HG03565 (cell line): ENCODE measurements around the gene LRRC25.
A peak's percentile ranks its signal among the peaks of the same experiment; 100 is the strongest.
"Not testable (repeated sequence)": the region's sequence is repeated elsewhere in the genome, so short reads cannot be mapped to it uniquely, and the experiment has no call there.

Experiments used
- ATAC-seq: cut with Tn5 transposase; IDR thresholded peaks from one replicate; pipeline ENCODE4 v1.9.1; 2021; ENCODE audit warnings: mild to moderate bottlenecking, moderate library complexity; ENCODE audit not compliant: unreplicated experiment

LRRC25 gene

DNA sequence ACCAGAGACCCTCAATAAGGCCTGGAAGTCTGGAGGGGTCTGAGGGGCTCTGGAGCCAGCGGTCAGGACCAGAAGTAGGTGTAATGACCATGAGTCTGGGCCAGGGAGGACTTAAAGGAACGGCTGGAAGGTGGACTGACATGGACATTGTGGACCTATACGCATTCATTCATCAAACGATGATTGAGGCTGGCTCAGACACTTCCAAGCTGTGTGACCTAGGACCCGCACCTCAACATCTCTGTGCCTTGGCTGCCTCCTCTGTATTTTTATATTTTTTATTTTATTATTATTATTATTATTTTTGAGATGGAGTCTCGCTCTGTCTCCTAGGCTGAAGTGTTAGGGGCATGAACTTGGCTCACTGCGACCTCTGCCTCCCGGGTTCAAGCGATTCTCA is 9.3 kb upstream of the LRRC25 start:
- ATAC-seq = no peak

DNA sequence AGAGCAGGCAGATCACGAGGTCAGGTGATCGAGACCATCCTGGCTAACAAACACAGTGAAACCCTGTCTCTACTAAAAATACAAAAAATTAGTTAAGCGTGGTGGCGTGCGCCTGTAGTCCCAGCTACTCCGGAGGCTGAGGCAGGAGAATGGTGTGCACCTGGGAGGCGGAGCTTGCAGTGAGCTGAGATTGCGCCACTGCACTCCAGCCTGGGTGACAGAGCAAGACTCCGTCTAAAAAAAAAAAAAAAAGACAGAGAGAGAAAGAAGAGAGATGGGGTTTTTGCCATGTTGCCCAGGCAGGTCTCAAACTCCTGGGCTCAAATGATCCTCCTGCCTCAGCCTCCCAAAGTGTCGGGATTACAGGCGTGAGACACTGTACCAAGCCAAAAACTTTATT is 8.3 kb upstream of the LRRC25 start:
- not testable (repeated sequence) for ATAC-seq

DNA sequence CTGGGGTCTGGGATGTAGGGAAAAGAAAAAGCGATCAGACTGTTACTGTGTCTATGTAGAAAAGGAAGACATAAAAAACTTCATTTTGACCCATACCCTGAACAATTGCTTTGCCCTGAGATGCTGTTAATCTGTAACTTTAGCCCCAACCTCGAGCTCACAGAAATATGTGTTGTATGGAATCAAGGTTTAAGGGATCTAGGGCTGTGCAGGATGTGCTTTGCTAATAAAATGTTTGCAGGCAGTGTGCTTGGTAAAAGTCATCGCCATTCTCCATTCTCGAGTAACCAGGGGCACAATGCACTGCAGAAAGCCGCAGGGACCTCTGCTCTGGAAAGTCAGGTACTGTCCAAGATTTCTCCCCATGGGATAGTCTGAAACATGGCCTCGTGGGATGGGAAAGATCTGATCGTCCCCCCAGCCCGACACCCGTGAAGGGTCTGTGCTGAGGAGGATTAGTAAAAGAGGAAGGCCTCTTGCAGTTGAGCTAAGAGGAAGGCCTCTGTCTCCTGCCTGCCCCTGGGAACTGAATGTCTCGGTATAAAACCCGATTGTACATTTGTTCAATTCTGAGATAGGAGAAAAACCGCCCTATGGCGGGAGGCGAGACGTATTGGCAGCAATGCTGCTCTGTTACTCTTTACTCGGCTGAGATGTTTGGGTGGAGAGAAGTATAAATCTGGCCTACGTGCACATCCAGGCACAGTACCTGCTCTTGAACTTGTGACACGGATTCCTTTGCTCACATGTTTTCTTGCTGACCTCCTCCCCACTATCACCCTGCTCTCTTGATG is 5.2 kb upstream of the LRRC25 start:
- ATAC-seq = not testable (repeated sequence)

DNA sequence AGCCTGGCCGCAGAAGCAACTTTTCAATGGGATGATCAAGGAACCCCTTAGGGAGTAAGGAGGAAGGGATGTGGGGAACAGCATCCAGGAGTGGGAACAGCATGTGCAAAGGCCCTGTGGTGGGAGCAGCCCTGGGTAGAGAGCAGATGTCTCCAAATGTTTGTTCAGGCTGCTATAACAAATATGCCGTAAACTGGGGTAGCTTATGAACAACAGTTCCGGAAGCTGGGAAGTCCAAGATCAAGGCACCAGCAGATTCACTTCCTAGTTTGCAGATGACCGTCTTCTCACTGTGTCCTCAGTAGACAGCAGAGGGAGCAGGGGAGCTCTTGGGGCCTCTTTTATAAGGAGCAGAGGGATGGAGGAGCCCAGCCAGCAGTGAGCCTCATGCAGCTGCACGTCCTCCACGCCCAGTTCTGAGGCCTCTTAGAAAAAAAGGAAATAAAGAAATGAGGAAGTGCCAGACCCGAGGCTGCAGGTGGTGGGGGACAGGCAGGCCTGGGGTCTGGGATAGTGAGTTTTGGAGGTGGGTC is 4.2 kb upstream of the LRRC25 start:
- ATAC-seq = no peak

DNA sequence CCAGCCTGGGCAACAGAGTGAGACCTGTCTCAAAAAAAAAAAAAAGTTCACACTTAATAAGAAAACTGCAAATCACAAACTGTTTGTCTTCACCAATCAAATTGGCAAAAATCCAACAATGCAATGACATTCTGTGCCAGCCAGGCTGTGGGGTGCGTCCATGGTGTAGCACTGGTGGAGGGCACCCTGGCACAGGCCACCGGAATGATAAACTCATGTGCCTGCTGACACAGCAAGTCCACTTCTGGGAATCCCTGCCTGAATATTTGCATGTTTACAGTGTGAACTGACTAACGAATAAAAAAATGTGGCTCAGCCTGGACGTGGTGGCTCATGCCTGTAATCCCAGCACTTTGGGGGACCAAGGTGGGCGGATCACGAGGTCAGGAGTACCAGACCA is 1.6 kb upstream of the LRRC25 start:
- ATAC-seq = no peak

DNA sequence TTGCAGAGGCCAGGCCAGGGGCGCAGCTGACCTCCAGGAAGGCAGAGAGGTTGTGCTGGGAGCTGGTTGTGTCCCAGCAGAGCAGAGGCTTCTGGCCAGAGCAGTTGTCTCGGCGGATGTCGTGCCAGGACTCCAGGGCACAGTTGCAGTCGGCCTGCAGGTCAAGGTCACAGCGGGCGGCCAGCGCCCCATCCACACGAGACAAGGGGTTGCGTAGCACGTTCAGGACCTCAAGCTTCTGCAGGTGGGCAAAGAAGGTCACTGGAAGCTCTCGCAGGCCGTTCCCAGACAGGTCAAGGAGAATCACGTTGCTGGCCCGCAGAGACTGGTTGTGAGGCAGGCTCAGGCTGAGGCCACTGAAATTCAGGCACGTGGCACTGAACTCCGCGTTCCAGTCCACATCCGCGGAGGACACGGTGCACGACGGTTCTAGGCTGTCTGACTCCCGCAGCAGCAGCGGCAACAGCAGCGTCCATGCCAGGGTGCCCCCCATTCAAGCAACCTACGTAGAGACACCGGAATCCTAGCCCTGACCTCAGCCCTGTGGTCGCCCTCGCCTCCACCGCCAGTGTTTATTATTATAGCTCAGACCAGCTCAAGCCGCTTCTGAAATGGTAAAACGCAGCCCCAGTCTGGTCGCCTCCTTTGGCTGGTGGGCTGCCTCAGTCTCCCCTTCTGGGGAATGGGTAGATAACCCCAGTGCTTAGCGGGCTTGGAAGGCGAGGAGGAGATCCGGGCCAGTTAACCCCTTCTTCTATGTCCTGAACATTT is 766 bp downstream of the LRRC25 start:
- no peak for ATAC-seq

DNA sequence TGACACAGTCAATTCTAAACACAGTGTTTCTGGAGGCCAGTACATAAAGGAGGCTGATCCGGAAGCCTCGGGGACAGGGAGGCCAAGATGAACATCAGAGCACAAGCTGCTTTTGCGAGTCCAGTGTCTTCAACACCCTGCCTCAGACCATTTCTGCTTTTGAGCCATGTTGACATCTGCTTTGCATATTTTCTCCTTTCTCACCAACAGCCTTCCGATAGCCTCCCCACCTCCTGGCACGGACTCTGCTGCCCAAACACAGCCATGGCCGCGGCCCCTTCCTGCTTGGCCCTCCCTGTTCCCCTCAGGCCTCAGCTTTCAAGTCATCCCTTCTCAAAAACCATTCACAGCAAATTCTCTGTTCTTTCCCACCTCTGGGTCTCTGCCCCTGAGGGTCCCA is 3.6 kb downstream of the LRRC25 start:
- no peak for ATAC-seq

DNA sequence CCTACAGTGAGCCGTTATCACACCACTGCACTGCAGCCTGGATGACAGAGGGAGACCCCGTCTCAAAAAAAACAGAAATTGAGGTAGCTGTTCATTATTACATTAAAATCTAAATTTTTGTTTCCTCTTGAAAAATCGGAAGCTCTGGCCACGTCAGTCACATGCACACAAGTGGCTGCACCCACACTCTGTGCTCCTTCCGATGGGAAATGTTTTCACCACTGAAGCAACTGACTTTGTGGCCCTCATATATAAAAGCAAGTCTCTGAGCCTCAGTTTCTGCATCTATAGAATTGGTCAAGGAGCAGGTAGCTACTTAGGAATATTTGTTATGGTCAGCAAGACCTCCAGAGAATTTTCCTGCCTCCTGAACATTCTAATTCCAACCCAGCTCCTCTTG is 4.5 kb downstream of the LRRC25 start:
- ATAC-seq = no peak

DNA sequence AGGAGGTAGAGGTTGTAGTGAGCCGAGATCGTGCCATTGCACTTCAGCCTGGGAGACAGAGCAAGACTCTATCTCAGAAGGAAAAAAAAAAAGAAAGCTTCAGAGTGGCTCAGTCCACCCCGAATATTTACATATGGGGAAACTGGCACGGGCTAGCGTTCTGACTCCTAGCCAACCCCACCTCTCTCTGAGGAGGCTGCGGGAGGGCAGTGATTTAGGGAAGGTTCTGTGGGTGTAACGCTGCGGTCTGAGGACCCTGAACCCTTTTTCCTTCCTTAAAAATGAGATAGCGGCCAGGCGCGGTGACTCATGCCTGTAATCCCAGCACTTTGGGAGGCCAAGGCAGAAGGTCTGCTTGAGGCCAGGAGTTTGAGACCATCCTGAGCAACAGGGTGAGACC is 5.0 kb downstream of the LRRC25 start:
- ATAC-seq = no peak

DNA sequence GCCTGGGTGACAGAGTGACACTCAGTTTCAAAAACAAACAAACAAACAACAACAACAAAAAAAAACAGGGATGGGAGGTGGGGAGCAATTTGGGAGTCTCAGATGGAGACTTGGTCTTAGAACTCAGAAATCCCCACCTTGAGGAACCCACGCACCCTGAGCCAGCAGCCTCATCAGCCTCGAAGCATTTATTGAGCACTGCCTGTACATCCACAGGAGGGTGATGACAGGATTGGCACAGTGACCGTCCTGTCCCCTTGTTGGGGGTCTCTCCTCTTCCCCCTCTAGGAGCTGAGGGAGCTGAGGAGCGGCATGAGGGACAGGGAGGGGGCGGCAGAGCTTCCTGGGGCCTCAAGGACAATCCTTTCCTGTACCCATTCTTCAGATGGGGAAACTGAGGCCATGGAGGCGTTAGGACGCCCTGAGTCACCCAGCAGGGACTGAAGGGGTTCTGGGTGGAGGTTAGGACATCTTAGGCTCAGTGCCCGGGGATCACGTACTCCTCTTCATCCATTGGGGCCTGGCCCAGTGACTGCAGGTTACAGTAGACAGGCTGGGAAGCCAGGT is 5.8 kb downstream of the LRRC25 start:
- ATAC-seq = no peak

DNA sequence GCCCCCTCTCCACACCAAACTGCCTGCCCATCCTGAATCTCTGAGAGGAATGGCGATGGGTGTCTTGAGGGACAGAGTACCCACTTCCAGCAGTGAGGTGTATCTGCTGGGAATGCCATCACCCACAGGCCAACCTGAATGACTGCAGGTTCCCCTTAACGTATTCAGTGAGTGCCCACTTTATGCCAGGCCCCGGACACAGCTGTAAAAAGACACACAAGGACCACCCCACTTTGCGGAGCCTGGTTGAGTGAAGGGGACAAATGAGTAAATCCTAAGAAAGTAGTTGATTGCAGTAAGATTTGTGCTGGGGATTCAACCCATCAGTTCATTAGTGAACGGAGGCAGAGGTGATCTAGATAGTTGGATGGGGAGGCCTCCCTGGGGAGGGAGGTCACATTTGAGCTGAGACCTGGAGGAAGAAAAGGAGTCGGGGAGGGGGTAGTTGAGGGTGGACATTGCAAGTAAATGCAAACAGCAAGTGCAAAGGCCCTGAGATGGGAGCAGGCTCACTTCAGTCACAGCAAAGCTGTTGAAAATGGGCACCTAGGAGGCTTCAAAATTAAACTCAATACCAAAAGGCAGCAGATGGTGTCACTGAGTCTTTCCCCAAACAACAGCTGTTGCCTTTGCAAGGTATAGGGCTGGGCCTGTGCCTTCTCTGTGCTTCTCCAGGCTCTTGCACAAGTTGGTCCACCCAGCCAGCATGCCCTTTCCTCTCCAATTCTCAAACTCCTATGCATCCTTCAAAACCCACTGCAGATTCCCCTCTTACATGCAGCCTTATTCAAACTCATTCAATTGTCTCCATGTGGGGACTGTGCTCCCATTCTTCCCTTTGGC is 7.1 kb downstream of the LRRC25 start:
- no peak for ATAC-seq

DNA sequence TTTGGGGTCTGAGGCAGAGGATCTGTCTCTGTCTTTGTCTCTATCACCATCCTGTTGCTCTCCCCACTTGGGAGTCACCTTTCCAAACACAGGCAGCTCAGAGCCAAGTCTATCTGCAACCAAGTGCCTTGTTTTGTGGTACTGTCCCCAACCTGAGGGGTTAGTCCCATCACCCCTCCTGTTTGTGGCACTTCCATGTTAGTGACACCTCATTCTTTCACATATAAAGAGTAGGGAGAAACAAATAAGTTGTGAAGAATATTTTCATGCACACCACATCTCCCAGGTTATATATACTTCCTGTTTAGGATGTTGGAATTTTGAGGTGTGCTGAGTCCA is 7.7 kb downstream of the LRRC25 start:
- ATAC-seq = no peak

DNA sequence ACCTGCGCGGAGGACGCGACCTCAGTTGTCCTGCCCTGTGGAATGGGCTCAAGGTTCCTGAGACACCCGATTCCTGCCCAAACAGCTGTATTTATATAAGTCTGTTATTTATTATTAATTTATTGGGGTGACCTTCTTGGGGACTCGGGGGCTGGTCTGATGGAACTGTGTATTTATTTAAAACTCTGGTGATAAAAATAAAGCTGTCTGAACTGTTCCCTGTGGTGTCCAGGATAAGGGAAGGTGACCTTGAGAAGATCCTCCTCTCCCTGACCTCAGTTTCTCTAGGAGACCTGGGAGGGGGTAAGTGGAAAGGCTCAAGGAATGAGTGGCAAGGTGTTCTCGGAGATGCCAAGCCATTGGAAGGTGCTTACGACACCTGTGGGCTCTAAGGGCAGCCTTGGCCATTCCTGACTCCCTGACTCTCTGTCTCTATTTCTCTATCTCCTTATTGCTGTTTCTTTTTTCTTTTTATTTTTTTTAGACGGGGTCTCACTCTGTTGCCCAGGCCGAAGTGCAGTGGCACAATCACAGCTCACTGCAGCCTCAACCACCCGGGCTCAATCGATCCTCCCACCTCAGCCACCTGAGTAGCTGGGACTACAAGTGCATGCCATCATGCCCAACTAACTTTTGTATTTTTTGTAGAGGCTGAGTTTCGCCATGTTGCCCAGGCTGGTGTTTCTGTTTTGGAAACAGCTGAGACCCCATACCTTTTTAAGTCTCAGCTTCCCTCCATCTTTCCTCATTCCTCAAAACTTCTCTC is 8.3 kb downstream of the LRRC25 start:
- no peak for ATAC-seq

DNA sequence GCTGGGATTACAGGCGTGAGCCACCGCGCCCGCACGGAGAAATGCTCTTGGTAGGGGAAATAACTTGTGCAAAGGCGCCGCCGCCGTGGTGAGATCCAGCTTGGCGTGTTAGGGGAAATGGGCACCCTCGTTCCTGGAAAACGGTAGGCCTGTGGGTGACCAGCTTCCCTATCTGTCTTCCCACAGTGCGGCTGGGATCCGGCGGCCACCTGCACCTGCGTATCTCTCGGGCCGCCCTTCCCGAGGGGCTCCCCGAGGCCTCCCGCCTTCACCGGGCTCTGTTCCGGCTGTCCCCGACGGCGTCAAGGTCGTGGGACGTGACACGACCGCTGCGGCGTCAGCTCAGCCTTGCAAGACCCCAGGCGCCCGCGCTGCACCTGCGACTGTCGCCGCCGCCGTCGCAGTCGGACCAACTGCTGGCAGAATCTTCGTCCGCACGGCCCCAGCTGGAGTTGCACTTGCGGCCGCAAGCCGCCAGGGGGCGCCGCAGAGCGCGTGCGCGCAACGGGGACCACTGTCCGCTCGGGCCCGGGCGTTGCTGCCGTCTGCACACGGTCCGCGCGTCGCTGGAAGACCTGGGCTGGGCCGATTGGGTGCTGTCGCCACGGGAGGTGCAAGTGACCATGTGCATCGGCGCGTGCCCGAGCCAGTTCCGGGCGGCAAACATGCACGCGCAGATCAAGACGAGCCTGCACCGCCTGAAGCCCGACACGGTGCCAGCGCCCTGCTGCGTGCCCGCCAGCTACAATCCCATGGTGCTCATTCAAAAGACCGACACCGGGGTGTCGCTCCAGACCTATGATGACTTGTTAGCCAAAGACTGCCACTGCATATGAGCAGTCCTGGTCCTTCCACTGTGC is 9.1 kb downstream of the LRRC25 start:
- ATAC-seq = peak; percentile 62

DNA sequence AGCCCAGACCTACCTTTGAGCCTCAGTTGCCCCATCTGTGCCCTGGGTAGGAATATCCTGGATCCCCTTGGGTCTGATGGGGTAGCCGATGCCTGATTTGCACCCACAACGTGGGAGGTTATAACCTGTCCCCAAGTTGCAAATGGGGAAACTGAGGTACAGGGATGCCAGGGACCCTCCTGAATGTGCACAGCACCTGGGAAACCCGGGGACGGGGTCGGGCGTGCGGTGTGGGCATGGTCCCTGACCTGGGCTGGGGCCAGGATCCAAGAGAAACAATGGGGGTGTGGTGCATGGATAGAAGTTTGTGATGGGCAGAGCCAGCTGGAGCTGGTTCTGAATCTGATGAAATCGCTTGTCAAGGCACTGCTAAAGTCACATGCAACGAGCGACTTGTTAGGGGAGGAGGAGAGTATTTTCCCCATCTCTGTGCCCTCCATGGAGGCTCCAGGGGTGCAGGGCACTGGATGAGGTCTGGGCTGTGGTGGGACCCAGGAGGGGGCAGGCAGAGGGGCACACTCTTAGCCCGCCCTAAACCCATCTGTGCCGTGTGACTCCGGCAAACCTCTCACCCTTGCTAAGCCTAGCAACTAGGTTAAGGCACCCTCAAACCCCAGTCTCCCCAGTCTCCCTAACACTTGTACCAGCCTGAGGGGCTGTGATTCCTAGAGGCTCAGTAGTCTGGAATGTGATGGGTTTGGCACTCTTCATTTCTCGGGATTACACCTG is 10.7 kb downstream of the LRRC25 start:
- ATAC-seq = no peak

DNA sequence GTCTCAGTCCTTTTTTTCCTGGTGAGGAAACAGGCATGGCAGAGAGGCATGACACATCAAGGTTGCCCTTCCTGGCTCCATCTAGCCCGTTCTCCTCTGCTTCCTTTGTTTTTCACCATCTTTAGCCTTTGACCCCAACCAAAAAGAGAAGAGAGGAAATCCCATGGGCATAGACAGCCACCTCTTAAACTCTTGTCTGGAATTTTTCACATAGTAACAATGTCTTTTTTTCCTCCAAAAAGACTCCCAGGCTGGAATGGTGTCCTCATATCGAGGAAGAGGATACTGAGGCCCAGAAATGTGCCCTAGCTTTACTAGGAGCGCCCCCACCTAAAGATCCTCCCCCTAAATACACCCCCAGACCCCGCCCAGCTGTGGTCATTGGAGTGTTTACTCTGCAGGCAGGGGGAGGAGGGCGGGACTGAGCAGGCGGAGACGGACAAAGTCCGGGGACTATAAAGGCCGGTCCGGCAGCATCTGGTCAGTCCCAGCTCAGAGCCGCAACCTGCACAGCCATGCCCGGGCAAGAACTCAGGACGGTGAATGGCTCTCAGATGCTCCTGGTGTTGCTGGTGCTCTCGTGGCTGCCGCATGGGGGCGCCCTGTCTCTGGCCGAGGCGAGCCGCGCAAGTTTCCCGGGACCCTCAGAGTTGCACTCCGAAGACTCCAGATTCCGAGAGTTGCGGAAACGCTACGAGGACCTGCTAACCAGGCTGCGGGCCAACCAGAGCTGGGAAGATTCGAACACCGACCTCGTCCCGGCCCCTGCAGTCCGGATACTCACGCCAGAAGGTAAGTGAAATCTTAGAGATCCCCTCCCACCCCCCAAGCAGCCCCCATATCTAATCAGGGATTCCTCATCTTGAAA is 11.5 kb downstream of the LRRC25 start, which contains the start of gene GDF15:
Gene GDF15, plus strand, starts transcription at position 484 of the 868 bp plus-strand sequence. Its CDS starts 32 bp downstream, at position 516.
- no peak for ATAC-seq

DNA sequence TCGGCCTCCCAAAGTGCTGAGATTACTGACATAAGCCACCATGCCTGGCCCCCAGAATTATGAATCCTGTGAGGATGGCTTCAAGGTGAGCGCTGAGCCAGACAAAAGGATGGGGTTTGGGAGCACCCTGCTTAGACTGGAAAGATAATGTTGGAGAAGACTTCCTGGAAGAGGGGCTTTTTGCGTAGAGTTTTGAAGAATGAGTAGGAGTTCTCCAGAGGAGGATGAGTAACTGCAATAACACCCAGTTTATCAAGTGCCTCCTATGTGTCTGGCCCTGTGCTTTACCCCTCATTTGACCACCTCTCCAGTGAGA is 12.1 kb downstream of the LRRC25 start:
- no peak for ATAC-seq

DNA sequence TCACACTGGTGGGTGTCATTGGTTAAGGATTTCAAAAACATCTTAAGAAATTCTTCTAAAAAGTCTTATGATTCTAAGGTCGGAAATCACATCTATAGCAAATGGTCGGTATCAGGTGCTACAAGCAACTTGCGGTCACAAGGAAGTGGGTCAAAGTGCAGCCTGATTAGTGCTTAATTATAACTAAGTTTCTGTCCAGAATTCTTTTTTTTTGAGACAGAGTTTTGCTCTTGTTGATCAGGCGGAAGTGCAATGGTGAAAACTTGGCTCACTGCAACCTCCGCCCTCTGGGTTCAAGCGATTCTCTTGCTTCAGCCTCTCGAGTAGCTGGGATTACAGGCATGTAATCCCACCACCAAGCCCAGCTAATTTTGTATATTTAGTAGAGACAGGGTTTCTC is 12.6 kb downstream of the LRRC25 start:
- ATAC-seq = no peak
